ENCODE data around the gene FAM120B. TPM values are rescaled to one million over a fixed set of nuclear protein-coding genes. Genes with fewer than 3 reads are reported as not detected.
A peak's percentile ranks its signal among the peaks of the same experiment; 100 is the strongest.

Gene FAM120B
- polyA plus RNA-seq, 1 donor from 2014 or later, result 24.5 TPM

GRCh38 chr6:170423030-170423429 is 116.5 kb downstream of the FAM120B start:
- peaks cover 21% of the 10 kb centered on the region for H3K27me3 Mint-ChIP-seq
- H3K4me1 Mint-ChIP-seq, result no peaks in the 10 kb centered on the region
- H3K27ac Mint-ChIP-seq, result peak overlapping the region in 1 of 3 donors; percentile 53
- no peak overlapping the region for H3K4me3 Mint-ChIP-seq
- H3K36me3 Mint-ChIP-seq, result no peaks in the 10 kb centered on the region
- no peaks in the 10 kb centered on the region for H3K9me3 Mint-ChIP-seq

- H3K27me3 Mint-ChIP-seq, result peaks cover 17% of the 10 kb centered on the region
- no peak overlapping the region for H3K4me3 Mint-ChIP-seq
- no peaks in the 10 kb centered on the region for H3K4me1 Mint-ChIP-seq
- H3K27ac Mint-ChIP-seq, result no peak overlapping the region
- no peaks in the 10 kb centered on the region for H3K36me3 Mint-ChIP-seq
- H3K9me3 Mint-ChIP-seq, result no peaks in the 10 kb centered on the region
Measured at GRCh38 chr6:170423814-170424603, 117.5 kb downstream of the FAM120B start.

GRCh38 chr6:170424604-170425126 is 118.1 kb downstream of the FAM120B start:
- Mint-ChIP-seq H3K27ac (no peak overlapping the region), H3K9me3 (no peaks in the 10 kb centered on the region), H3K36me3 (no peaks in the 10 kb centered on the region), H3K4me1 (no peaks in the 10 kb centered on the region), H3K4me3 (no peak overlapping the region), H3K27me3 (peaks cover 15% of the 10 kb centered on the region)

GRCh38 chr6:170429450-170429849 is 122.9 kb downstream of the FAM120B start:
- H3K4me1 Mint-ChIP-seq, result no peaks in the 10 kb centered on the region
- no peaks in the 10 kb centered on the region for H3K36me3 Mint-ChIP-seq
- H3K27me3 Mint-ChIP-seq, result peaks cover 8% of the 10 kb centered on the region
- H3K4me3 Mint-ChIP-seq, result no peak overlapping the region
- H3K9me3 Mint-ChIP-seq, result no peaks in the 10 kb centered on the region
- H3K27ac Mint-ChIP-seq, result no peak overlapping the region

GRCh38 chr6:170433163-170434116 is 126.9 kb downstream of the FAM120B start:
- Mint-ChIP-seq H3K9me3 (peaks cover 2 to 8% (median 8%) of the 10 kb centered on the region in 3 donors), H3K36me3 (peaks cover 6% of the 10 kb centered on the region), H3K27ac (no peak overlapping the region), H3K4me1 (peaks cover 0 to 3% (median 2%) of the 10 kb centered on the region in 3 donors), H3K27me3 (peaks cover 6% of the 10 kb centered on the region), H3K4me3 (no peak overlapping the region)

GRCh38 chr6:170434117-170434820 is 127.7 kb downstream of the FAM120B start:
- Mint-ChIP-seq H3K27ac (no peak overlapping the region), H3K9me3 (peaks cover 2 to 8% (median 8%) of the 10 kb centered on the region in 3 donors), H3K36me3 (peaks cover 6% of the 10 kb centered on the region), H3K4me3 (peak overlapping the region in 1 of 4 donors; percentile 51), H3K4me1 (peaks cover 0 to 3% (median 2%) of the 10 kb centered on the region in 3 donors), H3K27me3 (peaks cover 7% of the 10 kb centered on the region)

GRCh38 chr6:170434821-170435155 is 128.2 kb downstream of the FAM120B start:
- Mint-ChIP-seq H3K27me3 (peaks cover 7% of the 10 kb centered on the region), H3K36me3 (peaks cover 6% of the 10 kb centered on the region), H3K4me3 (peak overlapping the region in 1 of 4 donors; percentile 51), H3K9me3 (peaks cover 2 to 8% (median 8%) of the 10 kb centered on the region in 3 donors), H3K27ac (no peak overlapping the region), H3K4me1 (peaks cover 0 to 3% (median 2%) of the 10 kb centered on the region in 3 donors)

- H3K36me3 Mint-ChIP-seq, result peaks cover 6% of the 10 kb centered on the region
- H3K4me1 Mint-ChIP-seq, result peaks cover 0 to 3% (median 2%) of the 10 kb centered on the region in 3 donors
- no peak overlapping the region for H3K27ac Mint-ChIP-seq
- peaks cover 7% of the 10 kb centered on the region for H3K27me3 Mint-ChIP-seq
- H3K9me3 Mint-ChIP-seq, result peaks cover 2 to 8% (median 8%) of the 10 kb centered on the region in 3 donors
- no peak overlapping the region for H3K4me3 Mint-ChIP-seq
Measured at GRCh38 chr6:170435766-170436165, 129.2 kb downstream of the FAM120B start.

GRCh38 chr6:170436209-170436809 is 129.8 kb downstream of the FAM120B start:
- H3K27me3 Mint-ChIP-seq, result peaks cover 7% of the 10 kb centered on the region
- peaks cover 0 to 3% (median 2%) of the 10 kb centered on the region in 3 donors for H3K4me1 Mint-ChIP-seq
- no peak overlapping the region for H3K27ac Mint-ChIP-seq
- no peak overlapping the region for H3K4me3 Mint-ChIP-seq
- H3K9me3 Mint-ChIP-seq, result peaks cover 2 to 8% (median 8%) of the 10 kb centered on the region in 3 donors
- H3K36me3 Mint-ChIP-seq, result peaks cover 6% of the 10 kb centered on the region

GRCh38 chr6:170437719-170438401 is 131.3 kb downstream of the FAM120B start:
- H3K27ac Mint-ChIP-seq, result peak overlapping the region in 1 of 3 donors; percentile 53
- peak overlapping the region in 2 of 4 donors; percentile 49 to 73 for H3K4me3 Mint-ChIP-seq
- H3K4me1 Mint-ChIP-seq, result peaks cover 0 to 3% (median 2%) of the 10 kb centered on the region in 3 donors
- H3K36me3 Mint-ChIP-seq, result peaks cover 6% of the 10 kb centered on the region
- H3K27me3 Mint-ChIP-seq, result peaks cover 7% of the 10 kb centered on the region
- peaks cover 2 to 8% (median 8%) of the 10 kb centered on the region in 3 donors for H3K9me3 Mint-ChIP-seq

- peaks cover 2 to 8% (median 8%) of the 10 kb centered on the region in 3 donors for H3K9me3 Mint-ChIP-seq
- H3K4me1 Mint-ChIP-seq, result peaks cover 0 to 3% (median 2%) of the 10 kb centered on the region in 3 donors
- peak overlapping the region in 1 of 3 donors; percentile 53 for H3K27ac Mint-ChIP-seq
- peaks cover 7% of the 10 kb centered on the region for H3K27me3 Mint-ChIP-seq
- H3K36me3 Mint-ChIP-seq, result peaks cover 6% of the 10 kb centered on the region
- H3K4me3 Mint-ChIP-seq, result peak overlapping the region in 2 of 4 donors; percentile 72 to 73
Measured at GRCh38 chr6:170438402-170438753, 131.8 kb downstream of the FAM120B start.

- Mint-ChIP-seq H3K4me3 (no peak overlapping the region), H3K27ac (no peak overlapping the region), H3K27me3 (peaks cover 7% of the 10 kb centered on the region), H3K9me3 (peaks cover 2 to 8% (median 8%) of the 10 kb centered on the region in 3 donors), H3K4me1 (peaks cover 0 to 3% (median 2%) of the 10 kb centered on the region in 3 donors), H3K36me3 (peaks cover 6% of the 10 kb centered on the region)
Measured at GRCh38 chr6:170438861-170439260, 132.3 kb downstream of the FAM120B start.
